ENCODE results near the gene HSPA8. TPM values are rescaled to one million over a fixed set of nuclear protein-coding genes. Genes with fewer than 3 reads are reported as not detected.
A peak's percentile ranks its signal among the peaks of the same experiment; 100 is the strongest.

Gene HSPA8
- total RNA-seq, 2 experiments from 2014 or later = 1,029 to 1,909 TPM

DNA sequence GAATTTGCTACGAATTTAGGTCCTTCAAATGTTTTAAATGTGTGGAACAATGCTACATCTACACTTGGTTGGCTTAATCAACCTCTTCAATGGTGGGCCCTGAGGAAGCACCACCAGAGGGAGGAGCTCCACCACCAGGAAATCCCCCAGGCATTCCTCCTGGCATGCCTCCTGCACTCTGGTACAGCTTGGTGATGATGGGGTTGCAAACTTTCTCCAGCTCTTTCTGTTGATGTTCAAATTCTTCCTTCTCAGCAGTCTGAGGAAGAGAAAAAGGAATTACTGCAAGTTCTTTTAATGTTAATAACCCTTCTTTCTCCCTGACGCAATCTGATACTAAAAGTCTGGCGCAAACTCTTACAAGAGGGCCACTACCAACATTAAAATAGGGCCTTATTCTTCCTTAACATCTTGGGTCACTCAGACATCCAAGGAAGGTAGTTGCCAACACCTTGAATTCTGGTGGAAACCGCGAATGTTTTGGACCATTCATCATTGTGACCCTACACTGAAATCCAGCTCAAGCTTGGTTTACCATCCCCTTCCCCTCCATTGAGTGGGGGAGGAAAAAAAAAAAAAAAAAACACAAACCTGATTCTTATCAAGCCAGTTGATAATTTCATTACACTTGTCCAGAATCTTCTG is 4.2 kb downstream of the HSPA8 start:
- DNase-seq (ENCODE audit: low spot score) = no peak
- H3K27ac ChIP-seq (ENCODE audit: low read depth, low read length, poor library complexity, severe bottlenecking) = peak overlapping the region; percentile 48
- peaks cover 52% of the 10 kb centered on the region for H3K79me2 ChIP-seq (ENCODE audit: insufficient read depth, low read depth, low read length)
- peaks cover 89% of the 10 kb centered on the region for H3K36me3 ChIP-seq (ENCODE audit: insufficient read depth, low read length)
- BruUV-seq (replicated peaks) = TSS peak; percentile 73
- H2AFZ ChIP-seq (ENCODE audit: low read length) = no peak overlapping the region
- intact Hi-C loops (cut with micrococcal nuclease; ENCODE audit: unreplicated experiment) = no loop called here
- no peaks in the 10 kb centered on the region for H3K9me3 ChIP-seq (ENCODE audit: low read length)
- peak overlapping the region; percentile 94 for H3K4me2 ChIP-seq (ENCODE audit: low read length)
- peaks cover 38% of the 10 kb centered on the region for H3K4me1 ChIP-seq (ENCODE audit: insufficient read depth, low read length, poor library complexity, severe bottlenecking)
- TF ChIP-seq, protein P1, sequence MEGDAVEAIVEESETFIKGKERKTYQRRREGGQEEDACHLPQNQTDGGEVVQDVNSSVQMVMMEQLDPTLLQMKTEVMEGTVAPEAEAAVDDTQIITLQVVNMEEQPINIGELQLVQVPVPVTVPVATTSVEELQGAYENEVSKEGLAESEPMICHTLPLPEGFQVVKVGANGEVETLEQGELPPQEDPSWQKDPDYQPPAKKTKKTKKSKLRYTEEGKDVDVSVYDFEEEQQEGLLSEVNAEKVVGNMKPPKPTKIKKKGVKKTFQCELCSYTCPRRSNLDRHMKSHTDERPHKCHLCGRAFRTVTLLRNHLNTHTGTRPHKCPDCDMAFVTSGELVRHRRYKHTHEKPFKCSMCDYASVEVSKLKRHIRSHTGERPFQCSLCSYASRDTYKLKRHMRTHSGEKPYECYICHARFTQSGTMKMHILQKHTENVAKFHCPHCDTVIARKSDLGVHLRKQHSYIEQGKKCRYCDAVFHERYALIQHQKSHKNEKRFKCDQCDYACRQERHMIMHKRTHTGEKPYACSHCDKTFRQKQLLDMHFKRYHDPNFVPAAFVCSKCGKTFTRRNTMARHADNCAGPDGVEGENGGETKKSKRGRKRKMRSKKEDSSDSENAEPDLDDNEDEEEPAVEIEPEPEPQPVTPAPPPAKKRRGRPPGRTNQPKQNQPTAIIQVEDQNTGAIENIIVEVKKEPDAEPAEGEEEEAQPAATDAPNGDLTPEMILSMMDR (conservative IDR thresholded peaks at IDR 0.05; ENCODE audit: low read length) = peak; percentile 27; the same call in 1 of the 2 replicates
- TF ChIP-seq EZH2phosphoT487 (IDR thresholded peaks at IDR 0.05; ENCODE audit: borderline replicate concordance, low read depth, low read length) = no peak
- peak overlapping the region; percentile 96 for H3K4me3 ChIP-seq (ENCODE audit: low read depth, low read length, poor library complexity, severe bottlenecking)
- H4K20me1 ChIP-seq (ENCODE audit: insufficient read depth, low read length) = peaks cover 51% of the 10 kb centered on the region
- no peaks in the 10 kb centered on the region for H3K9me2 ChIP-seq (ENCODE audit: insufficient read depth, low read length)
- ChIA-PET POLR2A (interaction anchor here (0.6 to 1.1 kb wide), 4 partner anchors 10 to 396 kb away, joined by 3 to 6 read pairs (median 4); no protein-coding TSS in a partner anchor), CTCF (ENCODE audit: unreplicated experiment) (no interaction called here)

DNA sequence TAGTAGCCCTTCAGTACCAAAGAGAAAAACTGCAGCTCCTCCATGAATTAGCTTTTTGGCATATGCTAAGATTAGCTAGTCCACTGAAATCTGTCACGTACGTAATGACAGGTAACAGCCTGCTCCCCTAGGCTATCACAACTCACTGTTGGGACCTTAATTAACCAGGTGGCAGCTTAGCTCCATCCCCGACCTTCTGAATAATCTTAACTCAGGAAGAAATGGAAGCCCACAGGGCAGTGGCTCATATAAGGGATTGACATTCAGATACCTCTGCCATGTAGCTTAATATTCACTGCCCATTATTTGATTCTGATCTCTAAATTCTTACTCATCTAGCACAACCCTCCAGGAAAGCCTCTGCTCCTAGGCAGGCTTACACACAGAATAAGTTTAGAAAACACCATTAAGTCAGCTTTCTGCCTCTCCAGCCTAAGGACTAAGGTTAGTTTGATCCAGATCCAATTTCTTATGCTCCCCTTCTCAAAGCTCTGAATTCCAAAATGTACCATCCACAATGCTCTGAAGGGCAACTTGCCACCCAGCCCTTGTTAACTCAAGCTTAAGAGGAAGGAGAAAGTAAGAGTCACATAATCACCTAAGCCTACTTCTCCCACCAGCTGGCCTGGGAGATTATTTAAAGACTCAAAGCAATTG is 5.0 kb downstream of the HSPA8 start:
- ChIA-PET POLR2A (interaction anchor here (1.1 kb wide), 1 partner anchor 10 kb away, joined by 5 read pairs; no protein-coding TSS in a partner anchor), CTCF (ENCODE audit: unreplicated experiment) (no interaction called here)
- Histone ChIP-seq H3K27ac (ENCODE audit: low read depth, low read length, poor library complexity, severe bottlenecking) (peak overlapping the region; percentile 48), H3K9me2 (ENCODE audit: insufficient read depth, low read length) (no peaks in the 10 kb centered on the region), H4K20me1 (ENCODE audit: insufficient read depth, low read length) (peaks cover 51% of the 10 kb centered on the region), H3K4me1 (ENCODE audit: insufficient read depth, low read length, poor library complexity, severe bottlenecking) (peaks cover 38% of the 10 kb centered on the region), H3K9me3 (ENCODE audit: low read length) (no peaks in the 10 kb centered on the region), H3K79me2 (ENCODE audit: insufficient read depth, low read depth, low read length) (peaks cover 52% of the 10 kb centered on the region), H3K4me2 (ENCODE audit: low read length) (peak overlapping the region; percentile 94), H3K4me3 (ENCODE audit: low read depth, low read length, poor library complexity, severe bottlenecking) (peak overlapping the region; percentile 96), H3K36me3 (ENCODE audit: insufficient read depth, low read length) (peaks cover 89% of the 10 kb centered on the region), H2AFZ (ENCODE audit: low read length) (no peak overlapping the region)
- TF ChIP-seq, protein P1 (conservative IDR thresholded peaks at IDR 0.05; ENCODE audit: low read length) = no peak
- no peak for TF ChIP-seq EZH2phosphoT487 (IDR thresholded peaks at IDR 0.05; ENCODE audit: borderline replicate concordance, low read depth, low read length)
- no TSS peak for BruUV-seq (replicated peaks)
- intact Hi-C loops (cut with micrococcal nuclease; ENCODE audit: unreplicated experiment) = no loop called here
- DNase-seq (ENCODE audit: low spot score) = no peak

Measured in OCI-LY7 (cell line).